ENCODE results near the gene MUC6.

Gene MUC6

DNA sequence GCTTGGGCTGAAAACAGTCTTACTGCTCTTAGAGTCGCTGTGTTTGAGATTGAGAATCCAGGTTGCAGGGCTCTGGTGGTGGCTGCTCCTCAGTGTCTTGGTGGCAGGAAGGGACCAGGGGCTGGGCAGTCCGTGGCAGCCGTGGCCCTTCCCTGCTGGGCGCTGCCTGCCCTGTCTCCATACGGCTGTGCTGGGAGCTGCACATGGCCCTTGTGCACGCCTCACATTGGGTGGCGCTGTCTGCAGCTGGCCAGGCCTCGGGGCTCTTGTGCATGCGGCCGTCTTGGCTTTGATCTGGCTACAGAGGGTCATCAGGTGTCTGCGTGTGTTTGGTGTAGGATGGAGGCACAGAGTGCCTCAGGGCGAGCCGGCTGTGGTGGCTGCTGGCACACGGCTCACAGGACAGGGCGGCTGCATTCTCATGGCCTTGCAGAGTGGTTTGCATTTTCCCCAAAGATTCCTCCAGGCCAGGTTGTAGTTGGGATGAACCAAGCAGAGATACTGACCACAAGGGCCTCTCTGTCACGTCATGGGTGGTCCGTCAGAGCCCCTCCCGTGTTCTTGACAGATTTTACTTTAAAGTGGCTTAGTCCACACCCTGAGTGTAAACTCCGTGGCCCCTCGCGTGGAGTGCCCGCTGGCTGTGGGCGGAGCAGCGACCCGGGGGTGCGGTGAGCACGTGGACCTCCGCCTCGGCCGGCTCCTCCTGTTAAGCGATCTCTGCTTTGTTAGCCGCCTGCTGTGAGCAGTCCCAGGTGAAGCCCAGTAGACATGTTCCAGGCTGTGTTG, 34.7 kb downstream of the MUC6 start (continued):
- TF ChIP-seq BACH2 (CRISPR knock-in tag; IDR thresholded peaks at IDR 0.05; ENCODE audit: borderline replicate concordance) = no peak
- TF ChIP-seq, protein P1, sequence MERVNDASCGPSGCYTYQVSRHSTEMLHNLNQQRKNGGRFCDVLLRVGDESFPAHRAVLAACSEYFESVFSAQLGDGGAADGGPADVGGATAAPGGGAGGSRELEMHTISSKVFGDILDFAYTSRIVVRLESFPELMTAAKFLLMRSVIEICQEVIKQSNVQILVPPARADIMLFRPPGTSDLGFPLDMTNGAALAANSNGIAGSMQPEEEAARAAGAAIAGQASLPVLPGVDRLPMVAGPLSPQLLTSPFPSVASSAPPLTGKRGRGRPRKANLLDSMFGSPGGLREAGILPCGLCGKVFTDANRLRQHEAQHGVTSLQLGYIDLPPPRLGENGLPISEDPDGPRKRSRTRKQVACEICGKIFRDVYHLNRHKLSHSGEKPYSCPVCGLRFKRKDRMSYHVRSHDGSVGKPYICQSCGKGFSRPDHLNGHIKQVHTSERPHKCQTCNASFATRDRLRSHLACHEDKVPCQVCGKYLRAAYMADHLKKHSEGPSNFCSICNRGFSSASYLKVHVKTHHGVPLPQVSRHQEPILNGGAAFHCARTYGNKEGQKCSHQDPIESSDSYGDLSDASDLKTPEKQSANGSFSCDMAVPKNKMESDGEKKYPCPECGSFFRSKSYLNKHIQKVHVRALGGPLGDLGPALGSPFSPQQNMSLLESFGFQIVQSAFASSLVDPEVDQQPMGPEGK (CRISPR knock-in tag; IDR thresholded peaks at IDR 0.05; ENCODE audit: borderline replicate concordance) = no peak
- TF ChIP-seq, protein P2, sequence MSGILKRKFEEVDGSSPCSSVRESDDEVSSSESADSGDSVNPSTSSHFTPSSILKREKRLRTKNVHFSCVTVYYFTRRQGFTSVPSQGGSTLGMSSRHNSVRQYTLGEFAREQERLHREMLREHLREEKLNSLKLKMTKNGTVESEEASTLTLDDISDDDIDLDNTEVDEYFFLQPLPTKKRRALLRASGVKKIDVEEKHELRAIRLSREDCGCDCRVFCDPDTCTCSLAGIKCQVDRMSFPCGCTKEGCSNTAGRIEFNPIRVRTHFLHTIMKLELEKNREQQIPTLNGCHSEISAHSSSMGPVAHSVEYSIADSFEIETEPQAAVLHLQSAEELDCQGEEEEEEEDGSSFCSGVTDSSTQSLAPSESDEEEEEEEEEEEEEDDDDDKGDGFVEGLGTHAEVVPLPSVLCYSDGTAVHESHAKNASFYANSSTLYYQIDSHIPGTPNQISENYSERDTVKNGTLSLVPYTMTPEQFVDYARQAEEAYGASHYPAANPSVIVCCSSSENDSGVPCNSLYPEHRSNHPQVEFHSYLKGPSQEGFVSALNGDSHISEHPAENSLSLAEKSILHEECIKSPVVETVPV (CRISPR knock-in tag; IDR thresholded peaks at IDR 0.05) = no peak
- TF ChIP-seq ZNF70 (CRISPR knock-in tag; IDR thresholded peaks at IDR 0.05) = no peak
- no peak for TF ChIP-seq ZNF8 (CRISPR knock-in tag; IDR thresholded peaks at IDR 0.05)

DNA sequence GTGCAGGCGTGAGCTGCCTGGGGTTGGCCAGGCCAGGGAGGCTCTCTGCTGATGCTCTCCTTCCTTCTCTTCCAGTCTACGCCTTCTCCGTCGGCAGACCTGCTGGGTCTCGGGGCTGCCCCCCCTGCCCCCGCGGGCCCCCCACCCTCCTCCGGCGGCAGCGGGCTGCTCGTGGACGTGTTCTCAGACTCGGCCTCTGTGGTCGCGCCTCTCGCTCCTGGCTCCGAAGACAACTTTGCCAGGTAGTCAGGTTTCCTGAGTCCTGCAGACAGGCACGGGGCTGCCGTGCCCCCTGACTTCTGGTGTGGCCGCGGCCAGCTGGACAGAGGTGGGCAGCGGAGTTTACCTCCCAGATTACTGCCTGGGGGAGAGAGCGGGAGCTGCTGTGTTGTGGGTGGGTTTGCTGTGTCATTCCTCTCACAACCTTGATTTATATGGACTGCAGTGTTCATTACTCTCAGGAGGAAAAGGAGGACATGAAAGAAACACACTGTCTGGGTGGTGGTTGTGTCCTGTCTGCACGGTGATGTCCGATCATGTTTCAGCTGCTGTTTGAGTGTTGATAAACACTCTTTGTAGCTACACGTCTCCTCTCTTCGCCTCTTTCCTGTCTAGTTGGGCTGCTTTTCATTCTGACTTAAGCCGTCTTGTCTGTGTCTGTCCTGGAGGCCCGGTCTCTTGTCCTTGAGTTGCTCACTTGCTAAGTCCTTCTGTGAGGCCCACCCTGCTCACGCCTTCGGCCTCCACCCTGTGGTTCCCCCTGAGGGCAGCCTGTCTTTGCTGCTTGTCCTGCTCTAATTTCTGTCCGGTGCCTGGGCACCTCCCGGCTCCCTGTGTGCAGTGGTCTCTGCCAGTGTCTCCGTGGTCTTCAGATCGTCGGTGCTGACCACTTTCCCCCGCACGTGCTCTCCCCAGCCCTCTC, 35.9 kb downstream of the MUC6 start:
- ATAC-seq = no peak
- TF ChIP-seq, protein P3, sequence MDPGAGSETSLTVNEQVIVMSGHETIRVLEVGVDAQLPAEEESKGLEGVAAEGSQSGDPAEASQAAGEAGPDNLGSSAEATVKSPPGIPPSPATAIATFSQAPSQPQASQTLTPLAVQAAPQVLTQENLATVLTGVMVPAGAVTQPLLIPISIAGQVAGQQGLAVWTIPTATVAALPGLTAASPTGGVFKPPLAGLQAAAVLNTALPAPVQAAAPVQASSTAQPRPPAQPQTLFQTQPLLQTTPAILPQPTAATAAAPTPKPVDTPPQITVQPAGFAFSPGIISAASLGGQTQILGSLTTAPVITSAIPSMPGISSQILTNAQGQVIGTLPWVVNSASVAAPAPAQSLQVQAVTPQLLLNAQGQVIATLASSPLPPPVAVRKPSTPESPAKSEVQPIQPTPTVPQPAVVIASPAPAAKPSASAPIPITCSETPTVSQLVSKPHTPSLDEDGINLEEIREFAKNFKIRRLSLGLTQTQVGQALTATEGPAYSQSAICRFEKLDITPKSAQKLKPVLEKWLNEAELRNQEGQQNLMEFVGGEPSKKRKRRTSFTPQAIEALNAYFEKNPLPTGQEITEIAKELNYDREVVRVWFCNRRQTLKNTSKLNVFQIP (CRISPR knock-in tag; IDR thresholded peaks at IDR 0.05; ENCODE audit: borderline replicate concordance, low read depth) = no peak
- TF ChIP-seq GLIS3 (CRISPR knock-in tag; IDR thresholded peaks at IDR 0.05) = no peak
- no peak for TF ChIP-seq ZC3H10 (CRISPR knock-in tag; IDR thresholded peaks at IDR 0.05)
- TF ChIP-seq CSDC2 (CRISPR knock-in tag; IDR thresholded peaks at IDR 0.05) = no peak
- TF ChIP-seq ISL1 (CRISPR knock-in tag; IDR thresholded peaks at IDR 0.05) = no peak
- TF ChIP-seq BACH2 (CRISPR knock-in tag; IDR thresholded peaks at IDR 0.05; ENCODE audit: borderline replicate concordance) = no peak
- TF ChIP-seq TCF4 (CRISPR knock-in tag; IDR thresholded peaks at IDR 0.05; ENCODE audit: borderline replicate concordance) = no peak
- TF ChIP-seq, protein P1 (CRISPR knock-in tag; IDR thresholded peaks at IDR 0.05; ENCODE audit: borderline replicate concordance) = no peak
- TF ChIP-seq ZNF565 (CRISPR knock-in tag; conservative IDR thresholded peaks at IDR 0.05; ENCODE audit: low read depth) = no peak
- TF ChIP-seq ZNF70 (CRISPR knock-in tag; IDR thresholded peaks at IDR 0.05) = no peak
- no peak for TF ChIP-seq PPARA (CRISPR knock-in tag; IDR thresholded peaks at IDR 0.05; ENCODE audit: borderline replicate concordance)
- TF ChIP-seq, protein P4, sequence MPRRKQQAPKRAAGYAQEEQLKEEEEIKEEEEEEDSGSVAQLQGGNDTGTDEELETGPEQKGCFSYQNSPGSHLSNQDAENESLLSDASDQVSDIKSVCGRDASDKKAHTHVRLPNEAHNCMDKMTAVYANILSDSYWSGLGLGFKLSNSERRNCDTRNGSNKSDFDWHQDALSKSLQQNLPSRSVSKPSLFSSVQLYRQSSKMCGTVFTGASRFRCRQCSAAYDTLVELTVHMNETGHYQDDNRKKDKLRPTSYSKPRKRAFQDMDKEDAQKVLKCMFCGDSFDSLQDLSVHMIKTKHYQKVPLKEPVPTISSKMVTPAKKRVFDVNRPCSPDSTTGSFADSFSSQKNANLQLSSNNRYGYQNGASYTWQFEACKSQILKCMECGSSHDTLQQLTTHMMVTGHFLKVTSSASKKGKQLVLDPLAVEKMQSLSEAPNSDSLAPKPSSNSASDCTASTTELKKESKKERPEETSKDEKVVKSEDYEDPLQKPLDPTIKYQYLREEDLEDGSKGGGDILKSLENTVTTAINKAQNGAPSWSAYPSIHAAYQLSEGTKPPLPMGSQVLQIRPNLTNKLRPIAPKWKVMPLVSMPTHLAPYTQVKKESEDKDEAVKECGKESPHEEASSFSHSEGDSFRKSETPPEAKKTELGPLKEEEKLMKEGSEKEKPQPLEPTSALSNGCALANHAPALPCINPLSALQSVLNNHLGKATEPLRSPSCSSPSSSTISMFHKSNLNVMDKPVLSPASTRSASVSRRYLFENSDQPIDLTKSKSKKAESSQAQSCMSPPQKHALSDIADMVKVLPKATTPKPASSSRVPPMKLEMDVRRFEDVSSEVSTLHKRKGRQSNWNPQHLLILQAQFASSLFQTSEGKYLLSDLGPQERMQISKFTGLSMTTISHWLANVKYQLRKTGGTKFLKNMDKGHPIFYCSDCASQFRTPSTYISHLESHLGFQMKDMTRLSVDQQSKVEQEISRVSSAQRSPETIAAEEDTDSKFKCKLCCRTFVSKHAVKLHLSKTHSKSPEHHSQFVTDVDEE (CRISPR knock-in tag; IDR thresholded peaks at IDR 0.05) = no peak
- TF ChIP-seq RARB (CRISPR knock-in tag; IDR thresholded peaks at IDR 0.05) = no peak
- no peak for TF ChIP-seq ESRRG (CRISPR knock-in tag; IDR thresholded peaks at IDR 0.05)
- TF ChIP-seq, protein P5, sequence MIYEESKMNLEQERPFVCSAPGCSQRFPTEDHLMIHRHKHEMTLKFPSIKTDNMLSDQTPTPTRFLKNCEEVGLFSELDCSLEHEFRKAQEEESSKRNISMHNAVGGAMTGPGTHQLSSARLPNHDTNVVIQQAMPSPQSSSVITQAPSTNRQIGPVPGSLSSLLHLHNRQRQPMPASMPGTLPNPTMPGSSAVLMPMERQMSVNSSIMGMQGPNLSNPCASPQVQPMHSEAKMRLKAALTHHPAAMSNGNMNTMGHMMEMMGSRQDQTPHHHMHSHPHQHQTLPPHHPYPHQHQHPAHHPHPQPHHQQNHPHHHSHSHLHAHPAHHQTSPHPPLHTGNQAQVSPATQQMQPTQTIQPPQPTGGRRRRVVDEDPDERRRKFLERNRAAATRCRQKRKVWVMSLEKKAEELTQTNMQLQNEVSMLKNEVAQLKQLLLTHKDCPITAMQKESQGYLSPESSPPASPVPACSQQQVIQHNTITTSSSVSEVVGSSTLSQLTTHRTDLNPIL (CRISPR knock-in tag; IDR thresholded peaks at IDR 0.05; ENCODE audit: low read depth) = no peak

Data from SK-N-SH treated with all-trans-retinoic acid at 6 μM for 48 hours (cell line).